ENCODE measurements around the gene CPE.
"Not testable (repeated sequence)": the region's sequence is repeated elsewhere in the genome, so short reads cannot be mapped to it uniquely, and the experiment has no call there.

The CPE gene

GRCh38 chr4:165378745-165379677 is at the start of gene CPE:
TSS of gene CPE (plus strand) at chr4:165379008. CDS start at chr4:165379222, 214 bp downstream.
- peak; percentile 7 for DNase-seq (ENCODE audit: low spot score)

- DNase-seq (ENCODE audit: low spot score): no peak
Measured at GRCh38 chr4:165330071-165330470, 48.7 kb upstream of the CPE start.

GRCh38 chr4:165330666-165331065 is 48.1 kb upstream of the CPE start:
- DNase-seq (ENCODE audit: low spot score): no peak

GRCh38 chr4:165331359-165331758 is 47.4 kb upstream of the CPE start:
- no peak for DNase-seq (ENCODE audit: low spot score)

GRCh38 chr4:165331823-165332222 is 47.0 kb upstream of the CPE start:
- no peak for DNase-seq (ENCODE audit: low spot score)

- no peak for DNase-seq (ENCODE audit: low spot score)
Measured at GRCh38 chr4:165332502-165332901, 46.3 kb upstream of the CPE start.

GRCh38 chr4:165335163-165335703 is 43.6 kb upstream of the CPE start:
- DNase-seq (ENCODE audit: low spot score): no peak

GRCh38 chr4:165336743-165337142 is 42.1 kb upstream of the CPE start:
- no peak for DNase-seq (ENCODE audit: low spot score)

GRCh38 chr4:165342340-165342739 is 36.5 kb upstream of the CPE start:
- DNase-seq (ENCODE audit: low spot score): not testable (repeated sequence)

- DNase-seq (ENCODE audit: low spot score): peak; percentile 13
Measured at GRCh38 chr4:165343353-165344191, 35.2 kb upstream of the CPE start.

- DNase-seq (ENCODE audit: low spot score): no peak
Measured at GRCh38 chr4:165345666-165346417, 33.0 kb upstream of the CPE start.

GRCh38 chr4:165347647-165348569 is 30.9 kb upstream of the CPE start:
- no peak for DNase-seq (ENCODE audit: low spot score)

GRCh38 chr4:165351359-165352130 is 27.3 kb upstream of the CPE start:
- no peak for DNase-seq (ENCODE audit: low spot score)

- no peak for DNase-seq (ENCODE audit: low spot score)
Measured at GRCh38 chr4:165355900-165356300, 22.9 kb upstream of the CPE start.

- no peak for DNase-seq (ENCODE audit: low spot score)
Measured at GRCh38 chr4:165359506-165359905, 19.3 kb upstream of the CPE start.

GRCh38 chr4:165360041-165360695 is 18.6 kb upstream of the CPE start:
- no peak for DNase-seq (ENCODE audit: low spot score)

GRCh38 chr4:165360985-165361670 is 17.7 kb upstream of the CPE start:
- no peak for DNase-seq (ENCODE audit: low spot score)

GRCh38 chr4:165361810-165362209 is 17.0 kb upstream of the CPE start:
- DNase-seq (ENCODE audit: low spot score): no peak
